ENCODE results near the gene IGFLR1.
A peak's percentile ranks its signal among the peaks of the same experiment; 100 is the strongest.

Gene IGFLR1, protein sequence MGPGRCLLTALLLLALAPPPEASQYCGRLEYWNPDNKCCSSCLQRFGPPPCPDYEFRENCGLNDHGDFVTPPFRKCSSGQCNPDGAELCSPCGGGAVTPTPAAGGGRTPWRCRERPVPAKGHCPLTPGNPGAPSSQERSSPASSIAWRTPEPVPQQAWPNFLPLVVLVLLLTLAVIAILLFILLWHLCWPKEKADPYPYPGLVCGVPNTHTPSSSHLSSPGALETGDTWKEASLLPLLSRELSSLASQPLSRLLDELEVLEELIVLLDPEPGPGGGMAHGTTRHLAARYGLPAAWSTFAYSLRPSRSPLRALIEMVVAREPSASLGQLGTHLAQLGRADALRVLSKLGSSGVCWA

GRCh38 chr19:35742121-35742724, at the start of gene IGFLR1:
TSS of gene IGFLR1 (minus strand) at chr19:35742452. CDS start at chr19:35741180, 1,272 bp downstream.
- DNase-seq: peak; percentile 81

GRCh38 chr19:35791814-35792279, 49.6 kb upstream of the IGFLR1 start:
- DNase-seq: no peak

DNA sequence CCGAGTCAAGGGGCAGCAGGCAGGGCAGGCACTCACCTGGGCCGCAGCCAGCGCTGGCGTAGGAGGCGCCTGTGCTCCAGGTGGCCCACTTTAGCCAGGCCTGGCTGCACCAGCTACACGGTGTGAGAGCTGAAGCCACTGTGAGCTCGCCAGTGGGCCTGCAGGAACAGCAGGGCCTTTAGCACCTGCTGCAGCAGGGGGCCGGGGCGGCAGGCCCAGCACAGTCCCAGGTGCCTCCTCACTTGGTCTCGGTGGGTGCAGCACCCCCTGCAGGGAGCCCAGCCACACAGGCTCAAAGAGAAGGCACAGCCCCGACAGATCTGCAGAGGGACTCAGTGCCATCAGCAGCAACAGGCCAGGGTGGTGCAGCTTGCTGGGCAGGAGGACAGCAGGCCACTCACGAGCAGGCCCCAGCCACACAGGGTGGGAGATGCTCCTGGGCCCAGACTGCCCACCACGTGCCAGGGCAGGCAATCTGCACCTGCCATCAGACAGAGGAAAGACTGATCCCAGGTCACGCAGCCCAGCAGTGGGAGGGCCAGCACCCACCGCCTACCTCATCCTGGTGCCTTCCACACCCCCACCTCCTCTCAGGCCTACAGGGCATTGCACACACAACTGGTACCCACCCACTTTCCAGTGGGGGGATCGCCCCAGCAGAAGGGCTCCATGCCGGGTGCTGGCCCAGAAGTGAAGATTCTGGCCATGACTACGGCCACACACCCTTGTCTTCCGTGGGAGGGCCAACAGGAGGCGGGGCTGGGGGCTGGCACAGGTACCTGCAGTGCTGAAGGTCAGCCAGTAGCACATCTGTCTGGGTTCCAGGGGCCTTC, 48.9 kb upstream of the IGFLR1 start:
- no peak for DNase-seq

DNA sequence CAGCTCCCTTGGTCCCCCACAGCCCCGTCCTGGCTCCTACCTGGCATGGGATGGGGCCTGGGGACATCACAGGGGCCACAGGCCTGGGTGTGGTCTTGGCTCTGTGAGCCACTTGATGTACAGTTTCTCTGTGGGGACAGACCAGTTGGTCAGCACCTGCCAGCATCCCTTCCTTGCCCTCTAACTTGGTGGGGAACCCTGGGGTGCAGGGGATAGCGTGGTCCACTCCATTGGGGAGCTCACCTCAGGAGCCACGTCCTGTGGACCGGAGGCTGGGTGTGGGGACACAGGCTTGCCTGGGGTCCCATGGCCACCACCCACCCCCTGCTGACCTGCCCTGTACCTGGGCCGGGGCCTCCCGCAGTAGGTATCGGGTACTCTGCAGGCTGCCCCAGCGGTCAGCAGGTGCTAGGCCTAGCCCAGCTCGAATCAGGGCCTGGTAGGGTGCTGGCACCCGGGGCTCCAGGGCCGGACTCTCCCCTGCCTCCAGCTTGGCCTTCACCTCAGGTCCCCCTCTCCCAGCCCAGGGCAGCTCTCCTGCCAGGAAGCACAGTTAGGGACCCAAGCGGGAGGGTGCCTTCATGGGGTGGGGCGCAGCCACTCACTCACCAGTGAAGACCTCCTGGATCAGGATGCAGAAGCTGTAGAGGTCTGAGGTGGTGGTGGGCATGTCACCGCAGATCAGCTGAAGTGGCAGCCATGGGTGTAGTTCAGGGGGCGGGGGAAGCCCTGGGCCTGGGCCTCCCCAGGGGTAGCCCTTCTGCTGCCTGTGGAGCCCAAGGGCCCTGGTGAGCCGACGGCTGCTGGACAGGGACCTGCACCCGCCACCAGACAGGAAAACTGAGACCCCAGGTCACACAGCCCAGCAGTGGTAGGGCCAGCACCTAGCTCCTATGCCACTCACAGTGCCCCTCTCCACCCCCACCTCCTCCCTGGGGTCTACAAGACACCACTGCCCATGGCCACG, 48.0 kb upstream of the IGFLR1 start:
- DNase-seq: no peak

DNA sequence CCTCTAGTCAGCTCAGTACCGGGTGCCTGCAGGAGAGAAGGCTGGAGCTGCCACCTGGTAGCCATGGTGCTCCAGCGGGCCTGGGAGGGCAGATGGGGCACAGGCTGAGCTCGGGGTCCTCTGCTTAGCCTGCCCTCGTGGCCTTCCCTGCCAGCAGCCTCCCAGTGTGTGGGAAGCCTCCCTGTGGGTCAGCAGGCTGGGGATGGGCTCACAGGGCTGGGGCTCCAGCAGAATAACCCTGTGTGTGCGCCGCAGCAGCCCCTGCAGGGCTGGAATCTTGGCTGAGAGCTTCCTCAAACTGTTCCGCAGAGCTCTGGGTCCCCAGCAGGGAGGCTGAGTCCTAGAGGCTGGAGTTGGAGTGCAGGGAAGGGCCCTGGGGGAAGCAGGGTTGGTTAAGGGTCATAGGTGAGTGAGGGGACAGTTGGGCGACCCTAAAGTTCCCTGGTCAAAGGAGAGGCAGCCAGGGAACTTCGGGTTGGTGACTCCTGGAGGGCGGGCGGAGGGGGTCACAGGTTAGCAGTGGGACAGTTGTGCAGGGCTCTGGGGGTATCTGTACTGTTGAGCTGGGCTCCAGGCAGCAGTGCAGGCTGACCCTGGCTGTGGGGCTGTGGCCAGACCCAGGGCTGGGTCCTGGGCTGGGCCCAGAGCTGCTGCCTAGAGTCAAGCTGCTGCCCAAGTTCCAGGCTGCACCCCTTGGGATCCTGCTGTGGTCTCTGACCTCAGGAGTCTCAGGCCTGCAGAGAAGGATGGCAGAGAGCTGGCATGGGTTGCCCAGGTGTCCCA, 47.1 kb upstream of the IGFLR1 start:
- DNase-seq: no peak

DNA sequence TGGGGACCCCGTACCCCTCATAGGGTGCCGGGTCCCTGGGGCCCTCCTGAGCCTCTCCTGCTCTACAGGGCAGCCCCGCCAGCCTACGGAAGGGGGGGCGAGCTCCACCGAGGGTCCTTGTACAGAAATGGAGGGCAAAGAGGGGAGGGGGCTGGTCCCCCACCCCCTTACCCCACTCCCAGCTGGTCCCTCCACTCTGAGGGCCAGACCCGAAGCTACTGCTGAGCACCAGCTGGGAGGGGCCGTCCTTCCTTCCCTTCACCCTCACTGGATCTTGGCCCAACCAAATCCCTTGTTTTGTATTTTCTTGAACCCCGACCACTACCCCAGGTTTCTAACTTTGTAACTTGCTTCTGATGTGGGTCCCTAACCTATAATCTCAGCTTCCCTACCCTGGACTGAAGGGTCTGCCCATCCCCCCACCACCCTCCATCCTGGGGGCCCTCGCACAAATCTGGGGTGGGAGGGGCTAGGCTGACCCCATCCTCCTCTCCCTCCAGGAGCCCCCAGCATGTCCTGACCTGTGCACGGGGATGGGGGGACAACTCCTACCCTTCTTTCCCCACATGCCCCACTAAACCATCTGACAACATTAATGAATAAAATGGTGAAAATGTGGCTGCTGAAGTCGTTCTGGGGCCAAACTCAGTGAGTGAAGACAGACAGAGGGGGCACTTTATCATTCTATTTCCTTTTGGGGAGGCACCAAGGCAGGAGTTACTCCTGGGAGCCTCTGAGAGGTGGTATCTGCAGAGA, 46.1 kb upstream of the IGFLR1 start:
- DNase-seq: no peak

GRCh38 chr19:35787227-35787799, 45.1 kb upstream of the IGFLR1 start:
- DNase-seq: no peak

DNA sequence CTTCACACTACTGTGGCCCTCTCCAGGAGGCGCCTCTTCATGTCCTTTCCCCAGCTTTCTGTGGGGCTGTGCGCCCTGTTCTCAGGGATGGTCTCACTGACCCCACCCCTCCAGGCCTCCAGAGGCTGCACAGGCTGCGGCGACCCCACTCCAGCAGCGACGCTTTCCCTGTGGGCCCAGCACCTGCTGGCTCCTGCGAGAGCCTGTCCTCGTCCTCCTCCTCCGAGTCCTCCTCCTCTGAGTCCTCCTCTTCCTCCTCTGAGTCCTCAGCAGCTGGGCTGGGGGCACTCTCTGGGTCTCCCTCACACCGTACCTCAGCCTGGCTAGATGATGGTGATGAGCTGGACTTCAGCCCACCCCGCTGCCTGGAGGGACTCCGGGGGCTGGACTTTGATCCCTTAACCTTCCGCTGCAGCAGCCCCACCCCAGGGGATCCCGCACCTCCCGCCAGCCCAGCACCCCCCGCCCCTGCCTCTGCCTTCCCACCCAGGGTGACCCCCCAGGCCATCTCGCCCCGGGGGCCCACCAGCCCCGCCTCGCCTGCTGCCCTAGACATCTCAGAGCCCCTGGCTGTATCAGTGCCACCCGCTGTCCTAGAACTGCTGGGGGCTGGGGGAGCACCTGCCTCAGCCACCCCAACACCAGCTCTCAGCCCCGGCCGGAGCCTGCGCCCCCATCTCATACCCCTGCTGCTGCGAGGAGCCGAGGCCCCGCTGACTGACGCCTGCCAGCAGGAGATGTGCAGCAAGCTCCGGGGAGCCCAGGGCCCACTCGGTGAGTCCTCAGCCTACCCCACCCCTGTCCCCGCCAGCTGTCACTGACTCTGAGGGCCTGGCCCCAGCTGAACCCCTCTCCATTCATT, 44.3 kb upstream of the IGFLR1 start:
- no peak for DNase-seq

DNA sequence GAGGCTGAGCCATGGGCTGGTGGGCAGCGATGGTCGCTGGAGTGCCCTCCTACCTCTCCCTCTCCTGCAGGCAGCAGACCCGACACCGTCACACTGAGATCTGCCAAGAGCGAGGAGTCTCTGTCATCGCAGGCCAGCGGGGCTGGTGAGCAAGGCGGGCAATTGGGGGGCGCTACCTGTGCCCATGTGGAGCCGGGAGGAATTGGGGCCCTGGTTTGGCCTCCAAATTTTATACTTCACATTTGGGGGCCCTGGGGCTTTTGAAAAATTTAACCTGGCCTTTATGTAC, 43.0 kb upstream of the IGFLR1 start:
- DNase-seq: no peak

GRCh38 chr19:35784503-35785338, 42.5 kb upstream of the IGFLR1 start:
- DNase-seq: no peak

DNA sequence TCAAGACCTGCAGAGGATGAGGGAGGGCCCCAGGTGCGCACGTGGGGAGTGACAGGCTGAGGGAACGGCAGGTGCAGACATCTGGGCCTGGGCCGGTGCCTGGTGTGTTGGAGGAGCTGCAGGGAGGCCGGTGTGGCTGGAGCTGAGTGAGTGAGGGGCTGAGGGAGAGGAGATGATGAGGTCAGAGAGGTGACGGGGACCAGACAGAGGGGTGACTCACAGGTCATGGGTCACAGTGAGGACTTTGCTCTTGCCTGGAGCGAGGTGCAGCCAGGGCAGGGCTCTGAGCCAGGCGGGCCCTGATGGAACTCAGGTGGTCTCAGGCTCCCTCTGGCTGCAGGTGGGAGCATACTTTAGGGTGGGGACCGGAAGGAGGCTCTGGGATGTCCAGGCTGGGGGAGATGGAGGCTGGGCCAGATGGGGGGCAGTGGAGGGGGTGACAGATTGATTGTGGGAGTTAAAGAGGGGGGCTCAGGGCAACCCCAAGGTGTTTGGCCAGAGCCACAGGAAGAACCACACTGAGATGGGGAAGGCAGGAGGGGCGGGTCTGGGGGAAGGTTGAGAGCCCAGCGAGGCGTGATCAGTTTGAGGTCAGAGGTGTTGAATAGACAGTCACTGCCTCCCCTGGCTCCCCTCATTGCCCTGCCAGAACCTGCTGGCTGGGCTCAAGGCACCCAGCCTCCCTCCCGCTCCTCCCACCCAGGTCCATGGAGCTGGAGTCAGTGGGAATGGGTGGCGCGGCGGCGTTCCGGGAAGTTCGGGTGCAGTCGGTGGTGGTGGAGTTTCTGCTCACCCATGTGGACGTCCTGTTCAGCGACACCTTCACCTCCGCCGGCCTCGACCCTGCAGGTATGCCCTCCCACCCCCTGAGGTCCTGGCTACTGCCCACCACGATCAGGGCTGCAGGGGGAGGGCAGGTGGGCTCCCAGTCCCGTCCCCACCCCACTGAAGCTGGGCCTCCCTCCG, 41.5 kb upstream of the IGFLR1 start:
- DNase-seq: no peak

GRCh38 chr19:35782589-35782988, 40.3 kb upstream of the IGFLR1 start:
- DNase-seq: no peak

GRCh38 chr19:35781650-35782049, 39.4 kb upstream of the IGFLR1 start:
- DNase-seq: no peak

GRCh38 chr19:35780717-35781116, 38.5 kb upstream of the IGFLR1 start:
- no peak for DNase-seq

DNA sequence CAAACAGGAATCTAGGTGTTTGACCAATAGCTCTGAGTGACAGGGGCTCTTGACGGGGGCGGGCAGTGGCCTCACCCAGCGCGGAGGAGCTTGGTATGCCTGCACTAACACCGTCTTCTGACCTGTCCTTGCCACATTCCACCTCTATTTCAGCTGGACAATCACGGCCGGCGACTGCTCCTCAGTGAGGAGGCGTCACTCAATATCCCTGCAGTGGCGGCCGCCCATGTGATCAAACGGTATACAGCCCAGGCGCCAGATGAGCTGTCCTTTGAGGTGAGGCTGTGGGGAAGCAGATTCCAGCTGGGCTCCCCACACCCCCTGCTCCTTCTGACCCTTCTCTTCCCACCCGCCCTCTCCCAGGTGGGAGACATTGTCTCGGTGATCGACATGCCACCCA, 37.8 kb upstream of the IGFLR1 start:
- DNase-seq: no peak

DNA sequence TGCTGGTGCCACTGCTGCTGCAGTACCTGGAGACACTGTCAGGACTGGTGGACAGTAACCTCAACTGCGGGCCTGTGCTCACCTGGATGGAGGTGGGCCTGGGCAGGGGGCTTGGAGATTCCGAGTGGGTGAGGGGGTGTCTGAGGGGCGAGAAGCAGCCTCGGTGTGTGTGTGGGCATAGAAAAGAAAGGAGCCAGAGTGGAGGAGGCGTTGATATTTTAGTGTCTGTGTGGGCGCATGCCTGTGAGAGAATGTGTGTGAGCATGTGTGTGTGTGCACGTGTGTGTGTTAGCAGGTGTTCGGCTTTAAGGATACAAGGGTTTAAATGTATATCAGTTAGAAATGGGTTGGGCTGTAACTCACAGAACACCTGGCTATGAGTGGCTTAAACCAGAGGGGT, 36.8 kb upstream of the IGFLR1 start:
- no peak for DNase-seq

GRCh38 chr19:35777961-35778360, 35.7 kb upstream of the IGFLR1 start:
- DNase-seq: no peak

All from activated CD4-positive, alpha-beta T cell treated with anti-CD3 and anti-CD28 coated beads, Interleukin-2, amount 50 U/mL, for 16 hours (primary cell).